Kidney (tissue), 14 donors: ENCODE measurements around the gene CADPS2. TPM values are rescaled to one million over a fixed set of nuclear protein-coding genes. Genes with fewer than 3 reads are reported as not detected.

Experiments
- DNase-seq, 5 donors: peaks; one replicate each; pipeline ENCODE4 v3.0.0-alpha.2; 2013 to 2020
- FAIRE-seq: peaks from 2 replicates; lab custom pipeline; 2012; peaks lifted over from hg19 to GRCh38; lab: Jason Lieb, UNC
- H3K27ac ChIP-seq, 2 donors: one replicate each; pipeline ENCODE4 v1.7.0; 2013; ENCODE audit warnings: low read depth in 2 of 2, low read length in 2 of 2, inconsistent platforms in 1 of 2
- H3K27me3 ChIP-seq: one replicate; pipeline ENCODE4 v1.7.1; 2013; ENCODE audit warnings: low read length, inconsistent platforms; ENCODE audit not compliant: control insufficient read depth, insufficient read depth
- H3K36me3 ChIP-seq, 3 donors: one replicate each; pipeline versions ENCODE4 v1.7.0 to v1.7.1; 2013; ENCODE audit warnings: low read length in 3 of 3, control low read depth in 1 of 3, inconsistent platforms in 1 of 3; ENCODE audit not compliant: insufficient read depth in 3 of 3, control insufficient read depth in 2 of 3
- H3K4me1 ChIP-seq, 3 donors: one replicate each; pipeline versions ENCODE4 v1.7.0 to v1.7.1; 2013; ENCODE audit warnings: low read length in 3 of 3, inconsistent platforms in 1 of 3, low read depth in 1 of 3; ENCODE audit not compliant: control insufficient read depth in 2 of 3, insufficient read depth in 2 of 3
- H3K4me3 ChIP-seq, 3 donors: one replicate each; pipeline versions ENCODE4 v1.7.0 to v1.8.1; 2013; ENCODE audit warnings: low read length in 3 of 3, control low read depth in 1 of 3, inconsistent platforms in 1 of 3
- H3K9ac ChIP-seq, 3 donors: one replicate each; pipeline versions ENCODE4 v1.7.0 to v1.7.1; 2013; ENCODE audit warnings: low read length in 3 of 3, control low read depth in 1 of 3, inconsistent platforms in 1 of 3
- H3K9me3 ChIP-seq, 3 donors: one replicate each; pipeline versions ENCODE4 v1.7.0 to v1.7.1; 2013; ENCODE audit warnings: low read length in 3 of 3, control low read depth in 1 of 3, inconsistent platforms in 1 of 3; ENCODE audit not compliant: control insufficient read depth in 2 of 3, insufficient read depth in 1 of 3
- CTCF ChIP-seq: IDR thresholded peaks from 3 replicates; pipeline ENCODE4 v1.5.1; 2012; ENCODE audit warnings: mild to moderate bottlenecking, moderate library complexity, borderline replicate concordance; ENCODE audit not compliant: insufficient read depth; ENCODE audit errors: extremely low read depth
- intact Hi-C: fragments of 100-400 bp; cut with DNase I; formaldehyde crosslinking; loops from one replicate; pipeline ENCODE4 v1.11.1; 2022
- polyA plus RNA-seq: library from polyadenylated mRNA; stranded (reverse); fragments of 350-450 nt; fragmentation: Illumina TruSeq; extraction: RNeasy Lipid Tissue Mini Kit (QIAGEN cat#74804); gene quantifications from one replicate; pipeline ENCODE4 v1.2.3, GENCODE V29; 2014; ENCODE audit warnings: low read depth, low replicate concordance; ENCODE audit not compliant: insufficient read depth
- total RNA-seq: library from RNA; stranded (reverse); fragmentation: NEBNext Ultra II Directional; extraction: Animal tissue kit (Norgen Biotek cat#: 25700); gene quantifications from one replicate; pipeline ENCODE4 v1.2.1, GENCODE V29; 2021
- donor health status: control.
- donor health status: control.
- donor health status: control.
- donor health status: control.
- donor health status: control.
- donor health status: DM: yes; HTN: yes; CAD: no.
- donor health status: Normal renal cell carcinoma (clear cell type).

The CADPS2 gene
- total and polyA plus RNA-seq, 2 donors from 2014 or later: 33.0 to 39.9 TPM

- H3K27me3 ChIP-seq: no peaks in the 10 kb centered on the region
- H3K36me3 ChIP-seq: no peaks in the 10 kb centered on the region
- intact Hi-C loops: no loop called here
- TF ChIP-seq CTCF: no peak
- H3K9me3 ChIP-seq: no peaks in the 10 kb centered on the region
- H3K9ac ChIP-seq: no peak overlapping the region
- no peak overlapping the region for H3K27ac ChIP-seq
- no peaks in the 10 kb centered on the region for H3K4me1 ChIP-seq
- FAIRE-seq (no peak), DNase-seq (no peak)
- H3K4me3 ChIP-seq: no peak overlapping the region
These were observed 176.2 kb downstream of the CADPS2 start for GRCh38 chr7:122709930-122710646.

GRCh38 chr7:122706836-122707235 lies 179.4 kb downstream of the CADPS2 start:
- intact Hi-C loops: no loop called here
- TF ChIP-seq CTCF: no peak
- Histone ChIP-seq H3K36me3 (no peaks in the 10 kb centered on the region), H3K27me3 (no peaks in the 10 kb centered on the region), H3K9me3 (no peaks in the 10 kb centered on the region), H3K27ac (no peak overlapping the region), H3K4me1 (no peaks in the 10 kb centered on the region), H3K4me3 (no peak overlapping the region), H3K9ac (no peak overlapping the region)
- FAIRE-seq (no peak), DNase-seq (no peak)

- FAIRE-seq: no peak
- no peak for TF ChIP-seq CTCF
- no peak within 1 kb of the TSS for H3K9ac ChIP-seq
- no peaks in the 10 kb centered on the region for H3K4me1 ChIP-seq
- H3K9me3 ChIP-seq: no peaks in the 10 kb centered on the region
- no peak within 1 kb of the TSS for H3K4me3 ChIP-seq
- peak within 1 kb of the TSS in 1 of 2 donors; percentile 10 for H3K27ac ChIP-seq
- intact Hi-C loops: no loop called here
- no peak for DNase-seq
- H3K27me3 ChIP-seq: no peaks in the 10 kb centered on the region
- H3K36me3 ChIP-seq: no peaks in the 10 kb centered on the region
These were observed 183.3 kb downstream of the CADPS2 start, which contains the start of gene RNF148 for GRCh38 chr7:122702872-122703510. TSS of gene RNF148 (minus strand) at chr7:122702922. CDS start at chr7:122702750, 172 bp downstream.
